ENCODE measurements around the gene DRGX.

- TF ChIP-seq CTCF (IDR thresholded peaks at IDR 0.05) (no peak), POLR2A (IDR thresholded peaks at IDR 0.05) (no peak)
These were observed 60.4 kb downstream of the DRGX start for GRCh38 chr10:49335364-49335972.
